ENCODE data around the gene MPP1.

The MPP1 gene

GRCh38 chrX:154761977-154762536 lies 43.2 kb downstream of the MPP1 start:
- DNase-seq (ENCODE audit: low spot score), result no peak

GRCh38 chrX:154758696-154759095 lies 46.6 kb downstream of the MPP1 start:
- DNase-seq (ENCODE audit: low spot score), result no peak
- no peak for TF ChIP-seq CTCF (IDR thresholded peaks at IDR 0.05; ENCODE audit: extremely low read depth, missing control alignments)

More at GRCh38 chrX:154761977-154762536, 43.2 kb downstream of the MPP1 start:
- TF ChIP-seq CTCF (IDR thresholded peaks at IDR 0.05; ENCODE audit: extremely low read depth, missing control alignments), result no peak

GRCh38 chrX:154751669-154752271 lies 53.5 kb downstream of the MPP1 start:
- TF ChIP-seq CTCF (IDR thresholded peaks at IDR 0.05; ENCODE audit: extremely low read depth, missing control alignments), result no peak
- DNase-seq (ENCODE audit: low spot score), result no peak

GRCh38 chrX:154751203-154751668 lies 54.0 kb downstream of the MPP1 start:
- TF ChIP-seq CTCF (IDR thresholded peaks at IDR 0.05; ENCODE audit: extremely low read depth, missing control alignments), result no peak
- DNase-seq (ENCODE audit: low spot score), result peak; percentile 20

- no peak for TF ChIP-seq CTCF (IDR thresholded peaks at IDR 0.05; ENCODE audit: extremely low read depth, missing control alignments)
- peak; percentile 48 for DNase-seq (ENCODE audit: low spot score)
Measured at GRCh38 chrX:154750301-154751202, 54.7 kb downstream of the MPP1 start, which contains the start of gene GAB3. Gene GAB3 (minus strand): TSS chrX:154751077. CDS start chrX:154751025, 52 bp downstream.

- no peak for DNase-seq (ENCODE audit: low spot score)
- TF ChIP-seq CTCF (IDR thresholded peaks at IDR 0.05; ENCODE audit: extremely low read depth, missing control alignments), result no peak
Measured at GRCh38 chrX:154749856-154750255, 55.4 kb downstream of the MPP1 start.

Data from GM20000 (cell line).